ENCODE results near the gene MYOT. TPM values are rescaled to one million over a fixed set of nuclear protein-coding genes. Genes with fewer than 3 reads are reported as not detected.

MYOT gene
- total and polyA plus RNA-seq, 2 experiments from 2014 or later: 0.39 TPM; not detected in 1

GRCh38 chr5:137825165-137825564 is 42.5 kb upstream of the MYOT start:
- Histone ChIP-seq H3K9me3 (ENCODE audit: low read depth) (no peaks in the 10 kb centered on the region), H3K9me2 (ENCODE audit: insufficient read depth) (no peaks in the 10 kb centered on the region), H3K4me2 (ENCODE audit: unreplicated experiment) (no peak overlapping the region), H3K27me3 (replicated peaks; ENCODE audit: insufficient read depth) (peaks cover under 1% of the 10 kb centered on the region; the same call in 1 of the 2 replicates), H3K9ac (no peak overlapping the region), H3K27ac (no peak overlapping the region), H3K4me1 (ENCODE audit: insufficient read depth) (no peaks in the 10 kb centered on the region), H3K79me2 (ENCODE audit: insufficient read depth) (no peaks in the 10 kb centered on the region), H3K36me3 (ENCODE audit: low read depth) (no peaks in the 10 kb centered on the region), H2AFZ (no peak overlapping the region), H4K20me1 (ENCODE audit: insufficient read depth) (no peaks in the 10 kb centered on the region), H3F3A (ENCODE audit: insufficient read depth) (no peaks in the 10 kb centered on the region), H3K4me3 (no peak overlapping the region)
- 33 to 51% methylated on average over 1 of the region's 1 CpG for WGBS, 2 experiments (ENCODE audit: low coverage in 1 of 2, low lambda C conversion rate in 2 of 2, missing lambda C conversion rate in 2 of 2)
- TF ChIP-seq EZH2 (IDR thresholded peaks at IDR 0.05; ENCODE audit: insufficient read depth, poor library complexity, severe bottlenecking): no peak
- peak; percentile 21 for DNase-seq
- in situ Hi-C loops (cut with MboI): no loop called here

- Histone ChIP-seq H3K4me2 (ENCODE audit: unreplicated experiment) (no peak overlapping the region), H3K36me3 (ENCODE audit: low read depth) (no peaks in the 10 kb centered on the region), H3K9ac (no peak overlapping the region), H3K9me2 (ENCODE audit: insufficient read depth) (no peaks in the 10 kb centered on the region), H3K4me3 (no peak overlapping the region), H4K20me1 (ENCODE audit: insufficient read depth) (no peaks in the 10 kb centered on the region), H3K9me3 (ENCODE audit: low read depth) (no peaks in the 10 kb centered on the region), H2AFZ (no peak overlapping the region), H3K27me3 (replicated peaks; ENCODE audit: insufficient read depth) (peaks cover 5% of the 10 kb centered on the region; the same call in 1 of the 2 replicates), H3K4me1 (ENCODE audit: insufficient read depth) (no peaks in the 10 kb centered on the region), H3K27ac (no peak overlapping the region), H3K79me2 (ENCODE audit: insufficient read depth) (no peaks in the 10 kb centered on the region), H3F3A (ENCODE audit: insufficient read depth) (no peaks in the 10 kb centered on the region)
- in situ Hi-C loops (cut with MboI): no loop called here
- TF ChIP-seq EZH2phosphoT487 (IDR thresholded peaks at IDR 0.05; ENCODE audit: insufficient read depth, low read depth) (no peak), EZH2 (IDR thresholded peaks at IDR 0.05; ENCODE audit: insufficient read depth, poor library complexity, severe bottlenecking) (no peak)
- no peak for DNase-seq
These were observed 41.6 kb upstream of the MYOT start for GRCh38 chr5:137826067-137826466.

- no peak overlapping the region for H3K4me3 ChIP-seq
- H3K27me3 ChIP-seq (replicated peaks; ENCODE audit: insufficient read depth): peaks cover 5% of the 10 kb centered on the region; the same call in 1 of the 2 replicates
- no peaks in the 10 kb centered on the region for H3K79me2 ChIP-seq (ENCODE audit: insufficient read depth)
- H3K9ac ChIP-seq: no peak overlapping the region
- no peak overlapping the region for H3K4me2 ChIP-seq (ENCODE audit: unreplicated experiment)
- no peaks in the 10 kb centered on the region for H3K36me3 ChIP-seq (ENCODE audit: low read depth)
- 68 to 71% methylated on average over 3 of the region's 3 CpGs for WGBS, 2 experiments (ENCODE audit: low coverage in 1 of 2, low lambda C conversion rate in 2 of 2, missing lambda C conversion rate in 2 of 2)
- no peak overlapping the region for H2AFZ ChIP-seq
- no peak for DNase-seq
- no peak overlapping the region for H3K27ac ChIP-seq
- 0 out of 2 replicates have a peak, but pooled peaks cover 8% of the 10 kb centered on the region for H3F3A ChIP-seq (ENCODE audit: insufficient read depth)
- no peaks in the 10 kb centered on the region for H3K9me2 ChIP-seq (ENCODE audit: insufficient read depth)
- no peak for TF ChIP-seq EZH2phosphoT487 (IDR thresholded peaks at IDR 0.05; ENCODE audit: insufficient read depth, low read depth)
- no peak for TF ChIP-seq EZH2 (IDR thresholded peaks at IDR 0.05; ENCODE audit: insufficient read depth, poor library complexity, severe bottlenecking)
- no peaks in the 10 kb centered on the region for H4K20me1 ChIP-seq (ENCODE audit: insufficient read depth)
- in situ Hi-C loops (cut with MboI): no loop called here
- H3K9me3 ChIP-seq (ENCODE audit: low read depth): no peaks in the 10 kb centered on the region
- peaks cover under 1% of the 10 kb centered on the region; the same call in 1 of the 2 replicates for H3K4me1 ChIP-seq (ENCODE audit: insufficient read depth)
These were observed 39.5 kb upstream of the MYOT start for GRCh38 chr5:137828180-137828579.

GRCh38 chr5:137828664-137829063 is 39.0 kb upstream of the MYOT start:
- in situ Hi-C loops (cut with MboI): no loop called here

GRCh38 chr5:137831105-137831504 is 36.6 kb upstream of the MYOT start:
- DNase-seq: no peak
- H3K9me2 ChIP-seq (ENCODE audit: insufficient read depth): no peaks in the 10 kb centered on the region
- H3K27ac ChIP-seq: no peak overlapping the region
- no peak overlapping the region for H3K9ac ChIP-seq
- no peaks in the 10 kb centered on the region for H3K9me3 ChIP-seq (ENCODE audit: low read depth)
- H4K20me1 ChIP-seq (ENCODE audit: insufficient read depth): no peaks in the 10 kb centered on the region
- TF ChIP-seq EZH2 (IDR thresholded peaks at IDR 0.05; ENCODE audit: insufficient read depth, poor library complexity, severe bottlenecking) (no peak), EZH2phosphoT487 (IDR thresholded peaks at IDR 0.05; ENCODE audit: insufficient read depth, low read depth) (no peak)
- H3F3A ChIP-seq (ENCODE audit: insufficient read depth): 0 out of 2 replicates have a peak, but pooled peaks cover 15% of the 10 kb centered on the region
- no peak overlapping the region for H3K4me2 ChIP-seq (ENCODE audit: unreplicated experiment)
- H3K36me3 ChIP-seq (ENCODE audit: low read depth): no peaks in the 10 kb centered on the region
- H3K79me2 ChIP-seq (ENCODE audit: insufficient read depth): no peaks in the 10 kb centered on the region
- peaks cover 18% of the 10 kb centered on the region for H3K4me1 ChIP-seq (ENCODE audit: insufficient read depth)
- H2AFZ ChIP-seq: no peak overlapping the region
- H3K27me3 ChIP-seq (replicated peaks; ENCODE audit: insufficient read depth): peaks cover 11% of the 10 kb centered on the region
- in situ Hi-C loops (cut with MboI): no loop called here
- WGBS, 2 experiments (ENCODE audit: low coverage in 1 of 2, low lambda C conversion rate in 2 of 2, missing lambda C conversion rate in 2 of 2): 41 to 43% methylated on average over 2 of the region's 2 CpGs
- H3K4me3 ChIP-seq: no peak overlapping the region

More at GRCh38 chr5:137828664-137829063, 39.0 kb upstream of the MYOT start:
- Histone ChIP-seq H3K27ac (no peak overlapping the region), H3K4me3 (no peak overlapping the region), H3K4me2 (ENCODE audit: unreplicated experiment) (no peak overlapping the region), H2AFZ (no peak overlapping the region), H3K79me2 (ENCODE audit: insufficient read depth) (no peaks in the 10 kb centered on the region), H3K9me2 (ENCODE audit: insufficient read depth) (no peaks in the 10 kb centered on the region), H3F3A (ENCODE audit: insufficient read depth) (0 out of 2 replicates have a peak, but pooled peaks cover 12% of the 10 kb centered on the region), H3K9ac (no peak overlapping the region), H3K4me1 (ENCODE audit: insufficient read depth) (peaks cover 5% of the 10 kb centered on the region), H3K9me3 (ENCODE audit: low read depth) (no peaks in the 10 kb centered on the region), H3K27me3 (replicated peaks; ENCODE audit: insufficient read depth) (peaks cover 5% of the 10 kb centered on the region; the same call in 1 of the 2 replicates), H4K20me1 (ENCODE audit: insufficient read depth) (no peaks in the 10 kb centered on the region), H3K36me3 (ENCODE audit: low read depth) (no peaks in the 10 kb centered on the region)
- 63 to 82% methylated on average over 1 of the region's 1 CpG for WGBS, 2 experiments (ENCODE audit: low coverage in 1 of 2, low lambda C conversion rate in 2 of 2, missing lambda C conversion rate in 2 of 2)
- TF ChIP-seq EZH2 (IDR thresholded peaks at IDR 0.05; ENCODE audit: insufficient read depth, poor library complexity, severe bottlenecking): no peak
- TF ChIP-seq EZH2phosphoT487 (IDR thresholded peaks at IDR 0.05; ENCODE audit: insufficient read depth, low read depth): no peak
- no peak for DNase-seq

Measured in GM23248 (cell line).